Left kidney (tissue), 2 donors: ENCODE data around the gene ADGRG6. TPM values are rescaled to one million over a fixed set of nuclear protein-coding genes. Genes with fewer than 3 reads are reported as not detected.
A peak's percentile ranks its signal among the peaks of the same experiment; 100 is the strongest.

Source experiments
- DNase-seq: peaks from one replicate; pipeline ENCODE4 v3.0.0-alpha.2; 2013
- polyA plus RNA-seq: library from polyadenylated mRNA; unstranded; fragments of 120-200 nt; gene quantifications from one replicate; pipeline ENCODE4 v1.2.1, GENCODE V29; 2013; ENCODE audit not compliant: insufficient read length

ADGRG6 gene
- polyA plus RNA-seq, 1 donor = 35.6 TPM

DNA sequence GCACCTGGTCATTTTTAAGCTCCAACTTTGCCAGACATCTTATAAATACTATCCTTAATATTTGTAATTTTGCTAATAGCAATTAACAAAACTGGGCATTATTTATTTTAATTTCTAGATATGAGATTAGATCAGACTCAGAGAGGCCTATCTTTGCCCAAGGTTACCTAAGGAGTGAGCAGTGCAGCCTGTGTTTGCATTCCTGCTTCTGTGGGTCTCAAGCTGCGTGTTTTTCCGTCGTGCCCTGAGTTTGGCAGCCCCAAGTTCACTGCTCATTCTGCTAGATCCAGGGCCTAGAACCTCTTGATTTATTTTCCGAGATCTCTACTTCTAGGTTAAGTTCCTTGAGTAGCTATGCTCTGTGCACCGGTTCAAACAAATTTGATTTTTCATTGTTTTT is 11.0 kb upstream of the ADGRG6 start:
- no peak for DNase-seq

DNA sequence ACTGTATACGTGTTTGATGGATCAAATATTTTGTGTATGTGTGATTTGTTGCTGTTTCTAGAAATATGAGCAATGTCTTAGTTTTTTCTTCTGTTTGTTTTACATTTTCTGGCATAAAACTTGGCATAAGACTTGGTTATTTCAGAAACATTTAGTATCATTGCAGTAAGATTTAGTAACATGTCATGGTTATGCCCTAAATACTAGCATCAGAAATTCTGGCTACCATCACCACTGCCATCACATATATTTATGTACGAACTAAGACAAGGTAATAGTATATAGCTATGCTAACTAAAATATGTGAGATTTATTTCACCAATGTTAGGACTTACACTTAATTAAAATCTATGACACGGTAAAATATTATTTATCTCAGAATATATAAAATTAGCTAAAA is 10.3 kb upstream of the ADGRG6 start:
- no peak for DNase-seq

DNA sequence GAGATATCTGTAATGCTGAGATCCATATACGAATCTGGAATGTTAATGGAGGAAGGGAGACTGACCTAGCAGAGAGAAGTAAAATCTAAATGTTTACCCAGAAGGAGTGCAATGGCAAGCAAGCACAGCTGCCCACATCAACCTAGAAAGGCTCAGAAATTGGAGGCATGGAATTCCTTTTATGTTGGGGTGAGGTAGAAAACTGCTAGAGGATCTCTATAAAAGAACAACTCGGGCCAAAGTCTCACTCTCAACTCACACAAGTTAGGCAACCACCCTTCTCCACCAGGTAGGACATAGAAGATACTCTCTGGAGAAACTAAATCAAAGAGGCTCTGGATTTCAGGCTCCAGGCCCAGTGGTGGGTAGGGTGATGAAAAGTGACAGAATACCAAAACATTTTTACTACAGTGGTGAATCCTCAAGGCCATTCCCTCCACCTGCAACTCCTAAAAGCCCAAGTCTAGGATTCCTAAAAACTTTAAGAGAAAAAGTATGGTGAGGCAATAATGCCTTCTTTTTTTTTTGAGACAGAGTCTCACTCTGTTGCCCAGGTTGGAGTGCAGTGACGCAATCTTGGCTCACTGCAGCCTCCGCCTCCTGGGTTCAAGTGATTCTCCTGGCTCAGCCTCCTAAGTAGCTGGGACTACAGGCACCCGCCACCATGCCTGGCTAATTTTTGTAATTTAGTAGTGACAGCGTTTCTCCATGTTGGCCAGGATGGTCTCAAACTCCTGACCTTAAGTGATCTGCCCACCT is 9.5 kb upstream of the ADGRG6 start:
- no peak for DNase-seq

GRCh38 chr6:142293121-142293520 is 8.7 kb upstream of the ADGRG6 start:
- no peak for DNase-seq

DNA sequence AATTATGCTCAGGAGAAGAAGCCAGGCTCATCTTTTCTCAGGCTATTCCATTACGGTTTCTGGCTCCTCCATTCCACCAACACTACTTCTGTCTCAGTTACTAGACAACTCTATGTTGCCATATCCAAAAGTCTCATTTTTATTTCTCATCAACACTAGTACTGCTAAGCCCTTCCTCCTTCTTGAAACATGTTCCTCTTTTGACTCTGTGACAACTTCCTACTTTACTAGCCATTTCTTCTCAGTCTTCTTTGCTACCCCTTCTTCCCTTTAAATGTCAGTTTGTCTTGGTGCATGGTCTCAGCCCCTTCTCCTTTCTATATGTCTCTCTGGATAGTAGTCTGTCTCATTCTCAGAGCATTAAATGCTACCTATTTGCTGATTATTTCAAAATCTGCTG is 7.1 kb upstream of the ADGRG6 start:
- no peak for DNase-seq

DNA sequence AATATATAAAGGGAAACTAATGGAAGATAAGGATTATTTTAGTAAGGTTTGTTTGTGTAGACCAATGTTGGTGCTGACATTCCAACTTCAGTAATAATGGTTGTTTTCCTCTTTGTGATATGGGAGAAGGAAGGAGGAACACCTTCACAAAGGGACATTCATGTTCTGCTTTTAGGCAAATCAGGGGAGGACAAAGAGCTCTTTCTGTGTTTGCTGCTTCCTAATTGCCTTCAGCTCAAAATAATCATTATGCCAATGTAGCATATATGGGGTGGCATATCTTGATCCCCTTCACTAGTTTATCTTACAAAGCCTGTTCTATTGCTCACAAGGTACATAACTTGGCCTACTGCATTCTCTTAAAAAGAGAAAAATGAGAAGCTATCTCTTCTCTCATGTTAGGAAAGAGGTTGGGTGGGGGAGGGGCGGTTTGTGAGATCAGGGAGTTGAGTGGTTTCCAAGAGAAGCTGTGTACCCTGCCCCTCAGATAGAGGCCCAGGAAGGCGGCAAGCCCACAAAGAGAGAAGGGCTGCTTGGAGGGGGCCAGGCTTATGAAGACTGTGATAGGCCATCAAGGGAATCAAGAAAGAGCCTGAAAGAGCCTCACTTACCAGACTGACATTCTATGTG is 4.7 kb upstream of the ADGRG6 start:
- no peak for DNase-seq

- no peak for DNase-seq
These were observed 4.2 kb upstream of the ADGRG6 start for GRCh38 chr6:142297605-142297995.

DNA sequence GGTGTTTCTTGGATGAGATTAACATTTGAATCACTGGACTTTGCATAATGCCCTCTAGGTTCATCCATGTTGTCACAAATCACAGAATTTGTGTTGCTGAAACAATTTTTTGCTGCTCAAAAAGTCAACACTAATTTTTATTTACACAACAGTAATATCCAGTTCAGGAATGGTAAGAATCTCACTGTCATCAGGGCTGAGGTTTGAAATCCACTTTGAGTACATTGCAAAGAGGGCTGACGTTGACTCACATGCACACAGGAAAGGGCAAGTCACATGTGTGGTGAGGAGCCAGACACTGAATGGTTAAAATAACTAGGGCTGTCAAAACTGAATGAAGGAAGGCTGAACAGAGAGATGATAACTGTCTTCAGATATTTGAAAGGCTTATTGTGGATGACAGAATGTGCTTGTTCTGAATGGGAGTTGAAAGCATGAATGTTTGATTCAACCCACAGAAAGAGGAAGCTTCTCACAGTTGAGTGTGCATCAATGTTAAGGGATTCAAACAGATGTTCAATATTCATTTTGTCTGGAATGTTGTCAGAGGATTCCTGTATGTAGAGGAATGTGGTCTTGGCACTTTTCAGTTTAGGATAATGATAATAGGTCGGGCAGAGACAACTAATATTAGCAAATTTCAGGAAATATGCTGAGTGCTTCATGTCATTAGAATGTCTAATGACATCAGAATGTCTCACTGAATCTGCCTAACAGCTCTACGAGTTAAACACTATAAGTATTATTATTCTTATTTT is 3.6 kb upstream of the ADGRG6 start:
- DNase-seq = no peak

- no peak for DNase-seq
These were observed 1.5 kb upstream of the ADGRG6 start for GRCh38 chr6:142300302-142300701.

DNA sequence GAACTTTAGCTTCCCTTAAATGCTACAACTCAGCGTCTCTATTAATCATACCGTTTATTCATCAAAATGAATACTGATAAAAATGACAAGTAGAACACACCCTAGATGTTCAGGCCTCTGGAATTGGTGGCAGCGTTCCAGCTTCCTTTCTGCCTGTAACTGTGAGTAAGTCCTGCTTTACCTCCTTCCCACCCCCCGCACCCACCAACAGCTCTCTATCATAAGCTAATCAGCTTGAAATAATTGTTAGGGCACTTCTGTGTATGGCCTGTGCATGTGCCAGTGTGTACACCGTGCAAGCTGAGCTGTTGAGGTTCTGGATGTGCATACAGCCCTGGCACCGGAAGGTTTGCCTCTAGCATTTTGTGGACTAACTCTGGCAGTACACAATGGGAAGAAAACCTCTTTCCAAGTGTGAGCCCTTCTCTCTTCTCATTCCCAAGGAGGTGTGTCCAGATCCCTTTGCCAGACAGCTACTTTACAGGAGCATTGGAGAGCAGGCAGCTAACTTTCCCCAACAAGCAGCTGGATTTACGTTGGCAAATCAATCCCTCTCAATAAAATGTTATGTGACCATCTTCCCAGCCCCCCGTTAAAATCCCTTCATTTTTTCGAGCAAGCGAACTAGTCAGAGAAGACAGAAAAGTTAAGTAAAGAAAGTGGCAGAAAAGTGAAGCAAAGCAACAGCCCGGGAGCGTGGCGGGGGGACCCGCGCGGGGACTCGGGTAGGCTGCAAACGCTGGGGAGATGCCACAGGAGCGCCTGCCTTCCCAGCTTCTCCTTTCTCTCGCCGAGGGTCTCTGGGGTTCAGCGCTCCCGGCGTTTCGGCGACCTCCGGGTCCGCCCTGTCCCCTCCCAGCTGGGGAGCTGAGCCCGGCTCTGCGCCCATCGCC is 803 bp upstream of the ADGRG6 start:
- DNase-seq = peak; percentile 14

DNA sequence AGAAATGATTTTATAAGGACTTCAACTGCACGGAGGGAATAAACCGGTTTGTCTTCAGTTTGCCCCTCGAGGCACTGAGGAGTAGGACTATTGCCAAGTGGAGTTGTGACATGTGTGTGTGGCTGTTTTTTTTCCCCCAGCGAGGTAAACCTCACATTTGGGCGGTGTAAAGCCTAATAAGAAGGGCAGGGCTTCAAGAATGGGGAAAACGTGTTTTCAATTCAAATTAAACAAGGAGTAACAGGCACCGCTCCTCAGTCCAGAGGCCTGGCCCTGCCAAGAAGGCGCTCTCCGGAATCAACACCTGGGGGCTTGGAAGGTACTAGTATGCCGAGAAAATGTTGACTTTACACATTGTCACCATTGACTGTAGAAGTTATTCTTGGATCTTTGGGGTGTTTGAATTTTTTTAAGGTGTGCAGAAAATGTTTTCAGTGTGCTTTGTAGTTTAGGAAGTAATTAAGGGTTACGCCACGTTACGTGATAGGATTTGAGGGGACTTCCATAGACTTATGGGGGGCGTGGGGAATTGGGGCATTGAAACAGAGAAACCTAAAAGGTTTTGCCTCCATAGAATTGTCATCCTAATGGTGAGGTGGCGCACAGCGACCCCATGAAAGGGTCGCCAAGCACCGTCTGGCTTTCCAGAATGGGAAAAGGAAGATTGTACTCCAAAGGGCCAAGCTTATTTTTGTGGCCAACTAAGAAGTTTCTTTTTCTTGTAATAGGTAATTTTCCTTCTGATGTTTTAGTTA is 791 bp downstream of the ADGRG6 start:
- DNase-seq = peak; percentile 10

GRCh38 chr6:142303176-142303533 is 1.3 kb downstream of the ADGRG6 start:
- DNase-seq = no peak

- no peak for DNase-seq
These were observed 2.4 kb downstream of the ADGRG6 start for GRCh38 chr6:142304241-142304640.

DNA sequence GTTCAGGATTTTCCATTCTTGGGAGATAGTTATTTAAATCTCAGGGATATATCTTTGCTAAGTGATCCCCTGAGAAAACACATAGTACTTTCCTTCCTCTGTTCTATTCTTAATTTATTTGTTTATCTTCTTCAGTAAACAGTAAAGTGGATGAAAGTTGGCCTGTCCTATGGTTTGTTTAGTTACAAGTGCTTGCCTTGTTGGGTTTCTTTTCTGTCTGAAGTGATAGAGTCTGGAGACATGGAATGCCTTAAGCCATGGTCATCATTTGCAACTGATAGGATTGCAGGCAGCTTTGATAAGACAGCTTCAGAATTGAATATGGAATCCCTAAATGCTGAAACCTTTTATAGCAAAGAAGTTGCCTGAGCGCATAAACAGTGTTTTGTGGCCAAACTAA is 4.9 kb downstream of the ADGRG6 start:
- no peak for DNase-seq

GRCh38 chr6:142307963-142308748 is 6.3 kb downstream of the ADGRG6 start:
- DNase-seq = no peak

GRCh38 chr6:142309426-142309825 is 7.6 kb downstream of the ADGRG6 start:
- no peak for DNase-seq

GRCh38 chr6:142313284-142313683 is 11.5 kb downstream of the ADGRG6 start:
- DNase-seq = no peak

DNA sequence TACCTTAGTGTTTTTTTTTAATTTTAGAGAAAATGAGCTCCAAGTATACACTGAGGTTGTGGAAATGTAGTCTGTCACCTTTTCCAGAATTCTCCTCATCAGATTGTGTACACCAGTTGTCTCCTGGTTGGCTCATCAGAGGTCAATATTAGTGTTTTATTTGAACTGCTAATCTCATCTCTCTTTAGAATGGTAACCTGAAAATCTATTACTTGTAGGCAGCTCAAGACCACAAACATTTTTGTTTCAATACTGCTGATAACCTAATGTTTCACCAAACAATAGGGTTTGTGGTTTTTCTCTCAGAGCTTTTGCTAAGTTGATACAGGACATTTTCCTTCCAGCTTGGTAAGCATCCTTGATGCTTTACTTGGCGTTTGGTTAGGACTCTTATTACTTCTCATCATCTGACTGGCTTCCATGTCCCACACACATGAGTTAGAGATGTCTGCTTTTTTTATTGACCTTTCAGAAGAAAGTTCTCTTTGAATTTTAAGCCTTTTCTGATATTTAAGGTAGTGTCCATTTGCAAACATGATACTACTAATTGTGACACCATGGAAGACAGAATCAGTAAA is 15.1 kb downstream of the ADGRG6 start:
- no peak for DNase-seq

DNA sequence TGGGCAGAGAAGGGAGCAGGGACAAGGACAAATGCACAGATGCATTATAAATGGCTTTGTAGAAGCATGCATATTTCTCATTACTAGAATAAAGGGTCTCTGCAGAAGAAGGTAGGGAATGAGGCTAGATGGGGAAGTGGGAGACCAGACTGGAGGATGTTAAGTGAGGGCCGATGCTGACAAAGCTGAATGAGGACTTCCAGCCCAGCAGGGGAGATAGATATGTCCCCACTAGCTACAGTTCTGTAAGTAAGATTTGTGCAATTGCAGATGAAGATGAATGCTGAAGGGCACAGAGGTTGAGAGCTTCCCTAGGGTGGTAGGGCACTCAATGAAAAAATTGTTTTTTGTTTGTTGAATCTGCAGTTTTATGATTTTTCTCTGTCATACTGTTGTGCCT is 16.9 kb downstream of the ADGRG6 start:
- no peak for DNase-seq

DNA sequence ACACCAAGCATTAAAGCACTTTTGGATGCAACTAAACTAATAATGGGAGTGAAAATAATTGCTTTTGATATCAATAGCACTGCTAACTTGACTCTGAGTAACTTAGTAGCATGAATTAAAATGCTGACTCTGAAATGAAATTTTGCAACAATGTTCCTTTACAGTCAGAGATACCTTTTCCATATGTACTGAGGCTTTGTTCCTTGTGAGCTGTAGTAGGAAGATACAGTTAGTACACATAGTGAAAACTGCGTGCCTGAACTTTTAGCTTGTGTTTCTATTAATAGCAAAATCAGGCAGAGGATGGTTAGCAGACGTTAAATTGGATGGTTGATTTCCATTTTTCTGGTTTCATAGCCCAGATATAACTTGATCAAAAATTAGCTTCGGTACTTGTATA is 18.6 kb downstream of the ADGRG6 start:
- DNase-seq = no peak
